Measurements from ENCODE around the gene LSM14B. TPM values are rescaled to one million over a fixed set of nuclear protein-coding genes. Genes with fewer than 3 reads are reported as not detected.

Gene LSM14B
- total RNA-seq, 2 experiments from 2014 or later, result 34.5 to 35.7 TPM

DNA sequence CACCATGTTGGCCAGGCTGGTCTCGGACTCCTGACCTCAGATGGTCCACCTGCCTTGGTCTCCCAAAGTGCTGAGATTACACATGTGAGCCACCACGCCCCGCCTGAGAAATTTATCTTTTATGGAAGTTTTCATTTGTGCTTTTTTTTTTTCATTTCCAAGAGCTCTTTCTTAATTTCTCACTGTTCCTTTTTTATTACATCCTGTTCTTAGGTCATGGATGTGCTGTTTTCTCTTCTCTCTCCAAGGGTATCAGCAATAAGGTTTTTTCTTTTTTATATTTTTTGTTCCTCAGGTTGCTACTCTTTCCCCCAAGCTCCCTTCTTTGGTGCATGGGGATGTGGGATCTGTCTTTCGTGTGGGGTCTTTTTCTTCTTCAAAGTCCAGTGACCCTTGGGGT, 21.2 kb upstream of the LSM14B start:
- H3K36me3 Mint-ChIP-seq (ENCODE audit: low read depth), result peaks cover 36% of the 10 kb centered on the region
- H3K9me3 Mint-ChIP-seq, result peaks cover 14% of the 10 kb centered on the region
- no peaks in the 10 kb centered on the region for H3K27me3 Mint-ChIP-seq
- ATAC-seq (ENCODE audit: poor library complexity) (no peak), DNase-seq (no peak)
- POLR2A ChIA-PET, result no interaction called here
- peaks cover 0 to 9% of the 10 kb centered on the region in 2 experiments for H3K27me3 ChIP-seq (ENCODE audit: control insufficient read depth in 1 of 2, insufficient read depth in 2 of 2, low read length in 2 of 2)
- intact Hi-C loops (cut with DNase I, micrococcal nuclease), result no loop called here
- H3K27ac Mint-ChIP-seq, result no peak overlapping the region
- no peaks in the 10 kb centered on the region for H3K36me3 ChIP-seq (ENCODE audit: insufficient read depth, low read length)
- no peak overlapping the region for H3K4me3 ChIP-seq (ENCODE audit: low read length)
- H3K4me1 ChIP-seq (ENCODE audit: insufficient read depth, low read length), result no peaks in the 10 kb centered on the region
- H3K9me3 ChIP-seq (ENCODE audit: control insufficient read depth in 1 of 2, insufficient read depth in 1 of 2, low read length in 2 of 2), result peaks cover 47 to 99% of the 10 kb centered on the region in 2 experiments
- H3K27ac ChIP-seq (ENCODE audit: low read depth in 1 of 2, low read length in 2 of 2), result no peak overlapping the region
- no peak overlapping the region for H3K4me3 Mint-ChIP-seq
- TF ChIP-seq, protein P1, sequence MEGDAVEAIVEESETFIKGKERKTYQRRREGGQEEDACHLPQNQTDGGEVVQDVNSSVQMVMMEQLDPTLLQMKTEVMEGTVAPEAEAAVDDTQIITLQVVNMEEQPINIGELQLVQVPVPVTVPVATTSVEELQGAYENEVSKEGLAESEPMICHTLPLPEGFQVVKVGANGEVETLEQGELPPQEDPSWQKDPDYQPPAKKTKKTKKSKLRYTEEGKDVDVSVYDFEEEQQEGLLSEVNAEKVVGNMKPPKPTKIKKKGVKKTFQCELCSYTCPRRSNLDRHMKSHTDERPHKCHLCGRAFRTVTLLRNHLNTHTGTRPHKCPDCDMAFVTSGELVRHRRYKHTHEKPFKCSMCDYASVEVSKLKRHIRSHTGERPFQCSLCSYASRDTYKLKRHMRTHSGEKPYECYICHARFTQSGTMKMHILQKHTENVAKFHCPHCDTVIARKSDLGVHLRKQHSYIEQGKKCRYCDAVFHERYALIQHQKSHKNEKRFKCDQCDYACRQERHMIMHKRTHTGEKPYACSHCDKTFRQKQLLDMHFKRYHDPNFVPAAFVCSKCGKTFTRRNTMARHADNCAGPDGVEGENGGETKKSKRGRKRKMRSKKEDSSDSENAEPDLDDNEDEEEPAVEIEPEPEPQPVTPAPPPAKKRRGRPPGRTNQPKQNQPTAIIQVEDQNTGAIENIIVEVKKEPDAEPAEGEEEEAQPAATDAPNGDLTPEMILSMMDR (IDR thresholded peaks at IDR 0.05), result no peak
- H3K4me1 Mint-ChIP-seq (ENCODE audit: low read depth), result no peaks in the 10 kb centered on the region
- CTCF ChIA-PET, result no interaction called here

DNA sequence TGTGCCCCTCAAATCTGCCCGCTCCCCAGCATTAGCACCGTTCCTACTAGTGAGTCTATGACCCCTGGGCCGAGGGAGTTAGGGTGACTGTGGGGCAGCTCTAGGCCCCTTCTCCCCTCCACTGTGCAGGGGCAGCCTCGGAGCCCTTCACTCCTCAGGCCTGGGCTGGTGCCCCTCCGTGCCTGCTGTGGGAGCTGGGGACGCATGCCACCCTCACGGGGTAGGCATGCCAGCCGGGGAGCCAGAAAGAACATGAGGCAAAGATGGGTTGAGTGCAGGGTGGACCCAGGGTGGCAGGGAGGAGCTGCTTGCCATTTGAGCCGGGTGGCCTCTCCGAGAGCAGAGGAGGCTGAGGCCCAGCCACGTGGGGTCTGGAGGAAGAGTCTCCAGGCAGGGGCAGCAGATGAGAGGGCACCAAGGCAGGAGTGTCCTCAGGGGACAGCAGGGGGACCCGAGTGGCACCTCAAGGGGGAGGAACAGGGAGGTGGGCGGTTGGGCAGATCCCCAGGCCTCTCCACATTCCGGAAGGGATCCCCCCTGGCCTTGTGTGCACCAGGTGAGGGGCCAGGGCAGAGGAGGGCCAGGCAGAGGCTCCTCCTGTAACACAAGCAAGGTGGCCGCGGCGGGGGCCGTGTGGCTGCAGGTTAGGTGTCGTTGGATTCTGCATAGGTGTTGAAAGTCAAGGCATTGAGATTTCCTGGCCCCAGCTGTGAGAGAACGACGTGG, 18.6 kb upstream of the LSM14B start:
- Histone ChIP-seq H3K27me3 (ENCODE audit: control insufficient read depth in 1 of 2, insufficient read depth in 2 of 2, low read length in 2 of 2) (peaks cover 0 to 9% of the 10 kb centered on the region in 2 experiments), H3K36me3 (ENCODE audit: insufficient read depth, low read length) (no peaks in the 10 kb centered on the region), H3K27ac (ENCODE audit: low read depth in 1 of 2, low read length in 2 of 2) (no peak overlapping the region), H3K4me1 (ENCODE audit: insufficient read depth, low read length) (no peaks in the 10 kb centered on the region), H3K4me3 (ENCODE audit: low read length) (no peak overlapping the region), H3K9me3 (ENCODE audit: control insufficient read depth in 1 of 2, insufficient read depth in 1 of 2, low read length in 2 of 2) (peaks cover 71 to 100% of the 10 kb centered on the region in 2 experiments)
- no peaks in the 10 kb centered on the region for H3K4me1 Mint-ChIP-seq (ENCODE audit: low read depth)
- TF ChIP-seq, protein P1 (IDR thresholded peaks at IDR 0.05), result no peak
- intact Hi-C loops (cut with DNase I, micrococcal nuclease), result no loop called here
- ChIA-PET POLR2A (interaction anchor here (0.7 kb wide), 1 partner anchor 13 kb away, joined by 3 read pairs; no protein-coding TSS in a partner anchor), CTCF (no interaction called here)
- no peak for DNase-seq
- no peak for ATAC-seq (ENCODE audit: poor library complexity)
- H3K4me3 Mint-ChIP-seq, result no peak overlapping the region
- peaks cover 19% of the 10 kb centered on the region for H3K9me3 Mint-ChIP-seq
- peaks cover 59% of the 10 kb centered on the region for H3K36me3 Mint-ChIP-seq (ENCODE audit: low read depth)
- H3K27me3 Mint-ChIP-seq, result no peaks in the 10 kb centered on the region
- no peak overlapping the region for H3K27ac Mint-ChIP-seq

- Histone ChIP-seq H3K9me3 (ENCODE audit: control insufficient read depth in 1 of 2, insufficient read depth in 1 of 2, low read length in 2 of 2) (peaks cover 78 to 95% of the 10 kb centered on the region in 2 experiments), H3K27me3 (ENCODE audit: control insufficient read depth in 1 of 2, insufficient read depth in 2 of 2, low read length in 2 of 2) (peaks cover 0 to 9% of the 10 kb centered on the region in 2 experiments), H3K36me3 (ENCODE audit: insufficient read depth, low read length) (no peaks in the 10 kb centered on the region), H3K4me1 (ENCODE audit: insufficient read depth, low read length) (no peaks in the 10 kb centered on the region), H3K27ac (ENCODE audit: low read depth in 1 of 2, low read length in 2 of 2) (no peak overlapping the region), H3K4me3 (ENCODE audit: low read length) (no peak overlapping the region)
- Mint-ChIP-seq H3K36me3 (ENCODE audit: low read depth) (peaks cover 65% of the 10 kb centered on the region), H3K27ac (no peak overlapping the region), H3K27me3 (no peaks in the 10 kb centered on the region), H3K4me3 (no peak overlapping the region), H3K9me3 (peaks cover 21% of the 10 kb centered on the region), H3K4me1 (ENCODE audit: low read depth) (no peaks in the 10 kb centered on the region)
- ChIA-PET CTCF (no interaction called here), POLR2A (interaction anchor here (0.7 kb wide), 1 partner anchor 12 kb away, joined by 3 read pairs; no protein-coding TSS in a partner anchor)
- TF ChIP-seq, protein P1 (IDR thresholded peaks at IDR 0.05), result no peak
- no peak for ATAC-seq (ENCODE audit: poor library complexity)
- no peak for DNase-seq
- intact Hi-C loops (cut with DNase I, micrococcal nuclease), result no loop called here
Measured at GRCh38 chr20:62104234-62104789, 18.0 kb upstream of the LSM14B start.
